Fibroblast of gingiva (primary cell): ENCODE results near the gene PMPCB.

Experiments used
- DNase-seq: peaks from one replicate; pipeline ENCODE4 v3.0.0-alpha.2; 2011; ENCODE audit warnings: low read depth

PMPCB gene

DNA sequence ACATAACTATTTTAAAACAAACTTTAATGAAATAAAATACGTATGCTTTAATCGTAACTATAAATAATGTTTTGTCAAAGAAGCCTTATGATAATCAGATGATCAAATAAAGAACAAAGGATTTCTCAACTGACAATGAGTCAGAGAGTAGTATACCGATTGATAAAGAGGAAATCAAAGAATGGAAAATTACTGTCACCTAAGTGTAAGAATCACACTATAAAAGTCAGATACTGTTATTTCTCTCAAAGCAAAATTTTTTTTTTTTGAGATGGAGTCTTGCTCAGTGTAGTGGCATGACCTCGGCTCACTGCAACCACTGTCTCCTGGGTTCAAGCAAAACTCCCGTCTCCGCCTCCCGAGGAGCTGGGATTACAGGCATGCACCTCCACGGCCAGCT is 28.5 kb downstream of the PMPCB start:
- DNase-seq = no peak

DNA sequence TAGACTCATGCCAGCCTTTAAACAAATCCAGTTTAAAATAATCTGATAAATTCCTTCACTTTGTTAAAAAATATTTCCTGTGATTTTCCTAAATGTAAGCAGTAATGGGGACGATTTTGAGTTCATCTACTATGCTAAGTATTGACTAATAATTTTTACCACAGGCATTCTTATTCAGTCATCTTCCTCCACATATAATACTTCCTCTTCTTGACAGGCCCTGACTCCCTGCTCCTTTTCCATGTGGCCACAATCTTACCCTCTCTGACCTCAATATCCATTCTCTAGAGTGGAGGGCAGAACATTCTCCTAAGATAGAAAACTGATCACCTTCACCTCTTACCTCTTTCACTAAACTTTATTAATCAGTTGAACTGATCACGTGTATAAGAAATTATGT is 39.5 kb downstream of the PMPCB start:
- no peak for DNase-seq

DNA sequence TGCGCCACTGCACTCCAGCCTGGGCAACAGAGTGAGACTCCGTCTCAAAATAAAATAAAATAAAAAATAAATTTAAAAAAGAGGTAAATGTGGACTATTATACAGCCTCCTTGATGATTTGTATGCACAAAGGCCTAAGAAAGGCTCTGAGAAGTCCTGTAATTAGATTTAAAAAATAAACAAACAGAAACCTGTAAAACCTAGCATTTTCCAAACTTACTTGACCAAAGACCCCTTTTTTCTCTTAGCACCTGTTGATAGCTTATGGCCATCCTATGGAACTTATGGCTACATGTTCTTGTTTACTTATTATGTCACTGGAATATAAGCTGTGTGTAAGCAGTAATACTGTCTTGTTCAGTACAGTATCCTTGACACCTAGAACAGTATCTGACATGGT is 41.6 kb downstream of the PMPCB start:
- DNase-seq = no peak

DNA sequence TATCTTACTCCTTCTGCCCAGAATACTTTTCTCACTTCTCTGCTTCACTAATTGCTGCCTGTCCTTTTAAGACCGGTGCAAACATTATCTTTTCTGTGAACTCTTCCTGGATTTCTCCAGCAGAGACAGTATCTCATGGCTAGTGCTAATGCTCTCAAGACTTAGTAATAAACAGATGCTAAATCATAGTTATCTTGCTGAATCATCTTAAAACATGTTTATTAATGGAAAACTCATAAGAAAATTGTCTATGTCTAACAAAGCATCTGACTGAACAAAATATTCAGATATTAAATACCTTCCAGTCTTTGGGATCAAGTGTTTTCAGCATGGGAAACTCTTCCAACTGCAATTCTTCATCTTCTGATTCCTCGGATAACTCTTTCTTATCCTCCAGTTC is 44.2 kb downstream of the PMPCB start:
- DNase-seq = no peak

DNA sequence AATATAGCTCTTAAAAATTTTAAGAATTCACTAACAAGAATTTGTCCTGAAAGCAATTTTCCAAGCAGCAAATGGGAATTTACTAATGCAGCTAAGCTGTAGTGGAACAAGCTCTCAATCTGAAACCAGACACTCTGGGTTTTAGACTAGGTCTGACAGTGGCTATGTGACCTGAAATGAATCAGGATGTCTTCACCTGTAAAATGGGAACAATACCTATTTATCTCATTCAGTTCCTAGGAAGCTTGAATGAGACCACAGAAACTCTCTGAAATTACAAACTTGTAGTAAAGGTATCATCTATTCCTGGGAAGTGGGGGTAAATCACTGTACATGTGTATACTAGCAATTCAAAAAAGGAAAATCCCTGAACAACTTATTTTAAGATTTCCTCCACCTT is 46.1 kb downstream of the PMPCB start:
- DNase-seq = no peak

DNA sequence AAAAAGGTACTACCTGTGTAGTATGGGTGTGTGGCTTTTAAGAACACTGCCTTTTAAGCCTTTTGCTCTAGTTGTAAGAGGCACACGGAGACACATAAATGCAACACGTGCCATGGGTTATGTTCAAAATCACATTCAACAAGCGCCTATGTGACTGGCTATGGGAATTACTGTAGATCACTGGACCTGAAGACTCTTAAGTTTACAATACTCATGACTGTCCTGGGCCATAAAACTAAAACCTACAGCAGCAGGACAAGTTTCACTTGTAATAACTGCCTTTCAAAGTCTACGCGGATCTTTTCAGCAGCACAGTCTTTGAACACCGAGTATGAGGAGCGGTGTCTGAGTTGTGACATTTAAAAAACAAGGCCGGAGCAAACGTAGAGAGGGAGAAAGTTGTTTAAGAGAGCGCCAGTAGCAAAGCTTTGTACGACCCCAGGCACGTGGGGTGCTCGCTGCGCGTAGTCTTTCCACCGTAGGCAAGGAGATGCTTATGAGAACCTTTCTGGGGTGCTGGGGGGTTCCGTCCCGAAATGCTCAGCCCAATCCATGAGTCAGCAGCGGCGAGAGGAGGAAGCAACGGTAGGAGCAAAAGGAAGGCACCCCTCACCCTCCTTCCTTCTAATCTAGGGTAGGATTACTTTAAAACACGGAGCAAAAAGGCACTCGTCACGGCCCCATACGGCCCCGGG is 46.7 kb downstream of the PMPCB start:
- DNase-seq = peak; percentile 20

DNA sequence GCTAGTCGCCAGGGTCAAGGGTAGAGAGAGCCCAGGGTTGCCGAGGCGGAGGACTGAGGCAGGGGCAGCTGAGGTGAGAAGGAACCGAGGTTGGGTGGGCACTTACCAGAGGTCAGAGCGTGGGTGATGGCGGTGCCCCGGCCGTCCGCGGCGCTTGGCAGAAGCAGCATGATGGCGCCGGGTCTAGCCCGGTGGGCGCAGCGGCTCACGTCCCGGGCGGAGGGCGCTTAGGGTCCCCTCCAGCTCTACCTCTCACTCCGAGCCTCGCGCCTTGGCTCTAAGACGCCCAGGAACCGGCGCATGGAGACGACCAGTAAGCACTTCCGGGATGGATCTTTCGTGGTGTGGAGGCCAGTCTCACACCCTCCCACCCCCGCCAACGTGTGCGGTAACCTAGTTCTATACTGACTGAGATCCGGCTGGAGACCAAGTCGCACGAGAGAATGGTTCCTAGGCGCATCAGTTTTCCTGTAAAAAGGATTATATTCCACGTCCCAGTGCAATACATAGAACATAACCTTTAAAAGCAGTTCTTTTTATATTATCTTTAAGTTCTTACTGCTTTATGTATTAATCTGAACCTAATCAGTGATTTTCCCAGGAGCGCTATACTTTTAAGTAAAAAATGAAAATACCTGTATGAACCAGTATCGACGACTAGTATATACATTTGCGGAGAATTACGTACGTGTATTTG is 47.4 kb downstream of the PMPCB start, which contains the start of gene DNAJC2:
TSS of gene DNAJC2 (minus strand) at position 315 of the 697 bp plus-strand sequence. CDS start at position 170, 145 bp downstream.
- peak; percentile 93 for DNase-seq

DNA sequence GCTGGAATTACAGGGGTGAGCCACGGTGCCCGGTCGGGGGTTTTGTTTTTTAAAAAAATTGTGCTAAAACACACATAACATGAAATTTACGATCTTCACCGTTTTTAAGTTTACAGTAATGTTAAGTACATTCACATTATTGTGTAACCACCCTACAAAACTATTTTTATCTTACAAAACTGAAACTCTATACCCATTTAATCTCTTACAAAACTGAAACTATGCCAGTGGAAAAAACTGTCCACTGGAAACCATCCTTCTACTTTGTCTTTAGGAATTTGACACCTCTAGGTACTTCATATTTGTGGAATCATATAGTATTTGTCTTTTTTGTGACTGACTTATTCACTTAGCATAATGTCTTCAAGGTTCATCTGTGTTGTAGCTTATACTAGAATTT is 49.2 kb downstream of the PMPCB start:
- DNase-seq = no peak

DNA sequence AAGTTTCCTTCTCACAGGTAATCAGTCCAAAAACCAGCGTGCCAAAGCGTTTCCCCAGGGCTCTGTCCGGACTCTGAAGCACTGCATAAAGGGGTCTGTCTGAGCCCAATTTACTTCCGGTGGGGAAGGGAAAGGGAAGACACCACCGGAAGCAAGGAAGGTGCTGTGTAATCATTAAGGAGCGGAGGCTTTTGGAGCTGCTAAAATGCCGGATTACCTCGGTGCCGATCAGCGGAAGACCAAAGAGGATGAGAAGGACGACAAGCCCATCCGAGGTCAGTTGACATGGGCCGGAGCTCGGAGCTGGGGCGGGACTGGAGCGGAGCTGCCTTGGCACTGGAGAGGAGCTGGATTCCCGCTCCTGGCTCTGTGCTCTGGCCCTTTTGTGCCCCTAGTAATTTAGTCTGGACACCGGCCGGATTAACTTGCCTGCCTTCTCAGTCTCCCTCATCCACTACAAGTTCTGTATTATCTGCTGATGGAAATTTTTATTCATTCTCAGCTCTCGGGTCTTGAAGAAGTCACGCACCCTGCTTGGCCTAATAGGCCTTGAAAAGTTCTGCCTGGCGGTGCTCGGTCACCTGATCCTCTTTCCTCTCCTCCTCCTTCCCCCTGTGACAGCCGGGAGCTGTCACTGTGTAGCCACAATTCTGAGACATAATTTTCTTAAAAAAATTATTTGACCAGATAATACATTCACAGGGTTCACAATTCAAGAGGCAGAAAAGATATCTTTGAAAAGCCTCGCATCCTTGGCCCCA is 50.5 kb downstream of the PMPCB start, which contains the start of gene PSMC2:
TSS of gene PSMC2 (plus strand) at position 137 of the 761 bp plus-strand sequence. CDS start at position 206, 69 bp downstream.
- peak; percentile 91 for DNase-seq

DNA sequence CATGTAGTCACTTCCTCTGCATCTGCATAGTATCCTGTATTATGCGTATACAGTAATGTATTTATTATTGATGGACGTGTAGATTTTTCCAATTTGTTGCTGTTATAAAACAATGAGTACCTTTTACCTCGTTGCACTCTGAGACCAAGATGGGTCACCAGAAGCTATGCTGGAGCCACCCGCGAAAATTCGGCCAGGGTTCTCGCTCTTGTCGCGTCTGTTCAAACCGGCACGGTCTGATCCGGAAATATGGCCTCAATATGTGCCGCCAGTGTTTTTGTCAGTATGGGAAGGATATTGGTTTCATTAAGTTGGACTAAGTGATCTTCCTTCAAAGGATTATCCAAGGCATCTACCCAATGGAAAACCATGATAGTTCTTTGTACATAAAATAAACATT is 51.2 kb downstream of the PMPCB start:
- DNase-seq = no peak

DNA sequence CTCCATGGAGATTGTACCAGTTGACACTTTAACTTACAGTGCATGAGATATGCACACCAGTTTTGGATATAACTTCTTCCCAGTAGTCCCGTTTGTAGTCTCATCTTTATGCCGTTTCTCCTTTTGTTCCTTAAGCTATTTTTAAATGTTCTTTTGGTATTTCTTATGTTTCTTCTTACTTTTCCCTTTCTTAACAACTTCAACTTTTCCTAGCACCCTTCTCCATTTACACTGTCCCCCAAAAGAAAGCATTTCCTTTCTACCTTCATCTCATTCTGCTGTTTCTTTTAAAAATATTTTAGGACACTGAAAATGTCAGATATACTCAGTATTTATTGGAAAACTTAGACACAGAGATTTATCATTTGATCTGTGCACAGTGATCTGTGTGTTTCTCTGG is 51.7 kb downstream of the PMPCB start:
- no peak for DNase-seq

DNA sequence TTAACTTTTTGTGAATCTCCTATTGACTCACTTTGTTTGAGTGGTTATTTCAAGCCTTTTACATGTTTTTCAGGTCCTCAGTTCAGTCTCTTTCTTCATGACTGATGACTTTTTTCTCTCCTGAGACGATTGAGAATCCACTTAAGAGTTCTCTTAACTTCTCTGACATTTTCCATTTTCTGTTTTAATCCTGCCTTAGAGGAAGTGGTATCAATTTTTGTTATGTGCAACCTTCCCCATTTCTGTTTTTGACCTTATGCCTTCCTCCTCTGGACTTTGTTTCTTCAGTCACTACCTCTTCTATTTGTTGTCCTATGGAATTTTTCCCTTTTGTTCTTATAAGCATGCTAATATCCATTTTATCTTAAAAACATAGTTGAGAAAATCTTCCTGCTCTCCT is 52.6 kb downstream of the PMPCB start:
- DNase-seq = no peak
